Activated CD4-positive, CD25-positive, alpha-beta regulatory T cell treated with anti-CD3 and anti-CD28 coated beads, Interleukin-2, amount 50 U/mL, for 24 hours (primary cell): Measurements from ENCODE around the gene SMIM14.
"Not testable (repeated sequence)": the region's sequence is repeated elsewhere in the genome, so short reads cannot be mapped to it uniquely, and the experiment has no call there.

Experiments
- ATAC-seq, 2 donors: fragments of 150-1000 bp; cut with Tn5 transposase; one replicate each; pipeline ENCODE4 v1.10.0; 2021; ENCODE audit warnings: mild to moderate bottlenecking in 1 of 2, moderate library complexity in 1 of 2

The SMIM14 gene

GRCh38 chr4:39638354-39639239 is at the start of gene SMIM14:
SMIM14 (minus strand) TSS chr4:39638865; CDS start chr4:39605145, 33,720 bp downstream.
- peak; percentile 80 to 82 for ATAC-seq

- no peak for ATAC-seq
These were observed 48.3 kb upstream of the SMIM14 start for GRCh38 chr4:39687014-39687413.

- no peak for ATAC-seq
These were observed 47.3 kb upstream of the SMIM14 start for GRCh38 chr4:39685990-39686389.

GRCh38 chr4:39682138-39682537 is 43.5 kb upstream of the SMIM14 start:
- no peak for ATAC-seq

GRCh38 chr4:39681003-39681402 is 42.3 kb upstream of the SMIM14 start:
- ATAC-seq, result not testable (repeated sequence)

- not testable (repeated sequence) for ATAC-seq
These were observed 37.0 kb upstream of the SMIM14 start for GRCh38 chr4:39675681-39676080.

- not testable (repeated sequence) for ATAC-seq
These were observed 31.6 kb upstream of the SMIM14 start for GRCh38 chr4:39670296-39670695.

GRCh38 chr4:39668887-39669286 is 30.2 kb upstream of the SMIM14 start:
- no peak for ATAC-seq

GRCh38 chr4:39667706-39668105 is 29.0 kb upstream of the SMIM14 start:
- ATAC-seq, result no peak

GRCh38 chr4:39664828-39665731 is 26.4 kb upstream of the SMIM14 start:
- ATAC-seq, result no peak

GRCh38 chr4:39662683-39663082 is 24.0 kb upstream of the SMIM14 start:
- no peak for ATAC-seq

- no peak for ATAC-seq
These were observed 22.1 kb upstream of the SMIM14 start for GRCh38 chr4:39660757-39661156.

GRCh38 chr4:39660045-39660444 is 21.4 kb upstream of the SMIM14 start:
- no peak for ATAC-seq

- ATAC-seq, result no peak
These were observed 20.1 kb upstream of the SMIM14 start for GRCh38 chr4:39658756-39659155.

GRCh38 chr4:39657465-39657864 is 18.8 kb upstream of the SMIM14 start:
- ATAC-seq, result no peak

GRCh38 chr4:39656638-39657037 is 18.0 kb upstream of the SMIM14 start:
- not testable (repeated sequence) for ATAC-seq

GRCh38 chr4:39655876-39656275 is 17.2 kb upstream of the SMIM14 start:
- ATAC-seq, result peak in 1 of 2 donors; percentile 27

GRCh38 chr4:39655211-39655610 is 16.5 kb upstream of the SMIM14 start:
- no peak for ATAC-seq

- ATAC-seq, result not testable (repeated sequence)
These were observed 12.9 kb upstream of the SMIM14 start for GRCh38 chr4:39651586-39651985.

- ATAC-seq, result no peak
These were observed 11.1 kb upstream of the SMIM14 start for GRCh38 chr4:39649639-39650265.

GRCh38 chr4:39648827-39649558 is 10.3 kb upstream of the SMIM14 start:
- no peak for ATAC-seq

- ATAC-seq, result no peak
These were observed 9.5 kb upstream of the SMIM14 start for GRCh38 chr4:39648213-39648612.
